ENCODE data around the gene EPHA8.

- TF ChIP-seq POLR2A (IDR thresholded peaks at IDR 0.05) (no peak), CTCF (IDR thresholded peaks at IDR 0.05) (no peak)
Measured at GRCh38 chr1:22522221-22522743, 41.0 kb upstream of the EPHA8 start.

Measured in adrenal gland (tissue), 5 donors.